WI38 (cell line): ENCODE results near the gene HSD17B14.

Source experiments
- H3K4me3 ChIP-seq: 2 replicates; pipeline ENCODE4 v1.5.1; 2011; ENCODE audit warnings: low read depth, mild to moderate bottlenecking, control low read depth, low read length
- TF ChIP-seq, protein P1 (sequence below): IDR thresholded peaks from 2 replicates; pipeline ENCODE4 v1.5.1; 2012; ENCODE audit warnings: low read depth, mild to moderate bottlenecking, control low read depth, low read length

The HSD17B14 gene

DNA sequence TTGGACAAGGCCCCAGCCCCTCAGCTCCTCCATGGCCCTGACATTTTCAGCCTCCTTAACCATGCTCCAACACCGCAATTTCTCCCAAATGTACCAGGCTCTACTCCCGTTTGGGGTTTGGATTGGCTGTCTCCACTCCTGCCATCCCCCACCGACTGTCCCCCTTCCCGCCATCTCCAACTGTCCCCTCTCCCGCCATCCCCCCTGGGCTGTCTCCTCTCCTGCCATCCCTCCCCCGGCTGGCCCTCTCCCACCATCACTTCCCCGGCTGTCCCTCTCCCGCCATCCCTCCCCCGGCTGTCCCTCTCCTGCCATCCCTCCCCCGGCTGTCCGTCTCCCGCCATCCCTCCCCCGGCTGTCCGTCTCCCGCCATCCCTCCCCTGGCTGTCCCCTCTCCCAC, 30.8 kb downstream of the HSD17B14 start:
- no peak overlapping the region for H3K4me3 ChIP-seq
- TF ChIP-seq, protein P1, sequence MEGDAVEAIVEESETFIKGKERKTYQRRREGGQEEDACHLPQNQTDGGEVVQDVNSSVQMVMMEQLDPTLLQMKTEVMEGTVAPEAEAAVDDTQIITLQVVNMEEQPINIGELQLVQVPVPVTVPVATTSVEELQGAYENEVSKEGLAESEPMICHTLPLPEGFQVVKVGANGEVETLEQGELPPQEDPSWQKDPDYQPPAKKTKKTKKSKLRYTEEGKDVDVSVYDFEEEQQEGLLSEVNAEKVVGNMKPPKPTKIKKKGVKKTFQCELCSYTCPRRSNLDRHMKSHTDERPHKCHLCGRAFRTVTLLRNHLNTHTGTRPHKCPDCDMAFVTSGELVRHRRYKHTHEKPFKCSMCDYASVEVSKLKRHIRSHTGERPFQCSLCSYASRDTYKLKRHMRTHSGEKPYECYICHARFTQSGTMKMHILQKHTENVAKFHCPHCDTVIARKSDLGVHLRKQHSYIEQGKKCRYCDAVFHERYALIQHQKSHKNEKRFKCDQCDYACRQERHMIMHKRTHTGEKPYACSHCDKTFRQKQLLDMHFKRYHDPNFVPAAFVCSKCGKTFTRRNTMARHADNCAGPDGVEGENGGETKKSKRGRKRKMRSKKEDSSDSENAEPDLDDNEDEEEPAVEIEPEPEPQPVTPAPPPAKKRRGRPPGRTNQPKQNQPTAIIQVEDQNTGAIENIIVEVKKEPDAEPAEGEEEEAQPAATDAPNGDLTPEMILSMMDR: no peak

DNA sequence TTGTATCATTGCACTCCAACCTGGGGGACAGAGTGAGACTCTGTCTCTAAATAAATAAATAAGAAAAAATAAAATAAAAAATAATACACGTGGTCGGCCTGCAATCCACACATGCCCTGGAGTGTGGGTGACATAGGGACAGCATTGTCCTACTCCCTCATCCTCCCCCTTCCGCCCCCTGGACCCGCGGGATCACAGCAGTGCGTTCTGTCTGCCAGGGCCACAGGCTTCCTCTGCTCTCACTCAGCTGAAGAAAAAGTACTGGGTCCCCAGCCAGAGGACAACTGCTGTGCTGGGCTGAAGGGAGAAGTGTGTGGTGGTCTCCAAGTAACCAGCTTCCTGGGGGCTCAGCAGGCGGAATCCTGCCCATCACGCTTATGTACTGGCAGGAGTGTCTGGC, 31.8 kb downstream of the HSD17B14 start:
- TF ChIP-seq, protein P1: no peak
- no peak overlapping the region for H3K4me3 ChIP-seq

DNA sequence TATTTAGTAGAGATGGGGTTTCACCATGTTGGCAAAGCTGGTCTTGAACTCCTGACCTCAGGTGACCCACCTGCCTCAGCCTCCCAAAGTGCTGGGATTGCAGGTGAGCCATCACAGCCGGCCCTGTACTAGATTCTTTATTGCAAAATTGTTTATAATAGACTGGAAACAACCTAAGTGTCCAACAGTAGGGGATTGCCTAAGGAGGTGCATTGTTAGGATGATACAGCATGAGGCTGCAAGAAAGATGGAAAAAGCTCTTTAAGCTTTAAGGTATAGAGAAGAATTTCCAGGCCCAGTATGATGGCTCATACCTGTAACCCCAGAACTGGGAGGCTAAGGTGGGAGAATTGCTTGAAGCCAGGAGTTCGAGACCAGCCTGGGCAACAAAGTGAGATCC, 33.7 kb downstream of the HSD17B14 start:
- TF ChIP-seq, protein P1: no peak
- H3K4me3 ChIP-seq: no peak overlapping the region

DNA sequence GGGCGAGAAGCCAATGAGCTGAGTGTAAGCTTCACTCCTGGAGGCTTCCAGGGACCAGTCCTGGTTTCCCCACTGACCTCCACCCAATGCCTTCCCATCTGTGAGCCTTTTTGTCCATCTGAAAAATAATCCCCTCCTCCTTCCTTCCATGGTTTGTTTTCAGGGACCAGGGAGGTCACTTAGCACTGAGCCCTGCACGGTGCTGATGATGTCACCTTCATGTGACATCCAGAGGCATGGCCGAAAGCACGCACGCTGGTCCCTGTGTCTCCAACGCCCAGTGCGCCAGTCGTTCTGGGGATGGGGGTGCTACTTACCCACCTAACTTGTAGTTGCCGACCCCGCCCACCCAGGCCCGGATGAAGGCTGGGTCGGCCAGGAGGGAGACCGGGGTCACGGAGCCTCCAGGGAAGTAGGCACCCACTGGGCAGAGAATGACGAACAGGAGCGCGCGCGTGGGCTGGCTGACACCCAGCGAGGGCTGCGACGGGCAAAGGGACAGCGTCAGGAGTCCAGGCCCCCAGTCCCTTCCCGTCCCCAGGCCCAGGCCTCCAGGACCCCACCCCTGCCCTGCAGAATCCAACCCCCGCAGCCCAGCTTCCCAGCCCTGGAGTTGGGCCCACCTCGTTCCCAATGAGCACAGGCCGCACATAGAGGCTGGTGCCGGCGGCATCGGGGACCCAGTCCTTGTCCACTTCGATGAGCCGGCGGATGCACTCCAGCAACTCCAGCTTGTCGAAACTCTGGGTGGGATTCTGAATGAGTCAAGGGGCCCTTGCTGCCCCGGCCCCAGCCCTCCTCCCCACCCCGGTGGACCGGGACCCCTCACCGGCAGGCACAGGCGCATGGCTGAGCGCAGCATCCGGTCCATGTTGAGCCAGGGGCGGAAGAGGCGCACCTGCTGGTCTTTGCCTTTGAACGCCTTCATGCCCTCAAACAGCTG, 36.7 kb downstream of the HSD17B14 start:
- TF ChIP-seq, protein P1: no peak
- H3K4me3 ChIP-seq: no peak overlapping the region

DNA sequence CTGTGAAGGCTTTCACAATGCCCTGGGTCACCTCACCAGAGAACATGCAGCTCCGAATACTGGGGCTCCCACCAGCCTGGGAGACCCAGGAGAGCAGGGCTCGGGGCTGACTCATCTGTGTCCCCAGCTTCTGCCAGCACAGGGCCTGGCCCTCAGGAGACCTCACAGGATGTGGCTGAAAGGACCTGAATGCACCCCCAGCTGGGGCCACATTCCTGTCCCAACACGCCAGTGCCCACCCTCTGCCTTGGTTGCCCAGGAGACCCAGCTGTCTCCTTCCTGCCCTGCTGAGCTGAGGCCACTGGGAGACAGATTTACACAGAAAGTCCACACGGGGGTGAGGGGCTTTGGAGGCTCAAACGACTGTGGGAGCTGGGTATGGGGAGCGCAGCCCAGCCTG, 37.4 kb downstream of the HSD17B14 start:
- no peak overlapping the region for H3K4me3 ChIP-seq
- TF ChIP-seq, protein P1: no peak

DNA sequence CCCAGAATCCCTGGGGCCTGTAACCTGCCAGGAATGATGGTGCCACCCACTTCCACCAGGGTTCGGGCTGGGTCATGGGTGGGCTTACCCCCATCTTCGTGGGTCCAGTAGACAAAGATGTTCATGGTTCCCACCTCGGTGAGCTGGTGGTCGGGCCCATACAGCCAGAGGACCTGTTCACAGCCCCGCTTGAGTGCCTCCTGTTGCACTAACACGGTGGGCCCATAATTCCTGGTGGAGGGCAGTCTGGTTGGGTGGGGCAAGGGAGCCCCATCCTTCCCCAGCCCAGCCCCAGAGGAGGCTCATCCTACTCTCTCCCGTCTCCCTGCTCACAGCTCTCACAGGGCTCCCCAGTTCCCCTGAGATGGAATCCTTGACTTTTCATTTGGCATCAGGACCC, 39.2 kb downstream of the HSD17B14 start:
- H3K4me3 ChIP-seq: no peak overlapping the region
- TF ChIP-seq, protein P1: no peak

DNA sequence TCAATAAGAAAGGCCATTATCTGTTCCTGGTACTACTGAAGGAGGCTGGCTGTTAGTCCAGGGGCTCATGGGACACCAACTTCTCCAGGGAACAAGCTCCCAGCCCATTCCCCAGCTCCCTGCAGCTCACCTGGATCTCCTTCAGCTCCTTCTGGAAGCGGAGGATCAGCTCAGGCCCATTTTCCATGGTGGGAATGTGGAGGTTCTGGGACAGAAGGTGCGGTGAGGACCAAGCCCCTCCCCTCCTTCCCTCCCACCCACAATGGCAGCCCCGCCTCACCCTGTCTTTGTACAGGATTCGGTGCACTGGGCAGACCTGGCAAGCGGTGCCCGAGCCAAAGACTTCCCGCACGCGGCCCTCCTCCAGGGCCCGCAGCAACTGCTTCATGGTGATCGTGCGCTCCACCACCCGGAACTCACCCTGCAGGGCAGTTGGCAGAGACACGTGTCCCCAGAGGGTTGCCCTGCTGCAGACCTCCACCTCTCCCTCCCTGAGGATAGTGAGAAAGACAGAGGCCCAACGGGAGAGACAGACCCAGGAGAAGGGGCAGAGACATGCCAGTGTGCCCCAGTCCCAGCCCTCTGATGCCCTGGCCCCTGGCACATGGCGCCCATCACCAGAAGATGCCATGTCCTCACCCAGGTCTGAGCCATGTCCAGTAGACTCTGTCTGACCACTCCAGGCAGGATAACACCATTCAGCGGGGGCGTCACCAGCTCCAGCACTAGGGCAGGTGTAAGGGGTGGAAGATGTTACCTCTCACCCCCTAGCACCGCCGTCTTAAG, 39.8 kb downstream of the HSD17B14 start:
- TF ChIP-seq, protein P1: no peak
- H3K4me3 ChIP-seq: no peak overlapping the region
